ENCODE measurements around the gene LEUTX. TPM values are rescaled to one million over a fixed set of nuclear protein-coding genes. Genes with fewer than 3 reads are reported as not detected.
"Not testable (repeated sequence)": the region's sequence is repeated elsewhere in the genome, so short reads cannot be mapped to it uniquely, and the experiment has no call there.

LEUTX gene
- total RNA-seq, 1 experiment from 2014 or later = not detected

DNA sequence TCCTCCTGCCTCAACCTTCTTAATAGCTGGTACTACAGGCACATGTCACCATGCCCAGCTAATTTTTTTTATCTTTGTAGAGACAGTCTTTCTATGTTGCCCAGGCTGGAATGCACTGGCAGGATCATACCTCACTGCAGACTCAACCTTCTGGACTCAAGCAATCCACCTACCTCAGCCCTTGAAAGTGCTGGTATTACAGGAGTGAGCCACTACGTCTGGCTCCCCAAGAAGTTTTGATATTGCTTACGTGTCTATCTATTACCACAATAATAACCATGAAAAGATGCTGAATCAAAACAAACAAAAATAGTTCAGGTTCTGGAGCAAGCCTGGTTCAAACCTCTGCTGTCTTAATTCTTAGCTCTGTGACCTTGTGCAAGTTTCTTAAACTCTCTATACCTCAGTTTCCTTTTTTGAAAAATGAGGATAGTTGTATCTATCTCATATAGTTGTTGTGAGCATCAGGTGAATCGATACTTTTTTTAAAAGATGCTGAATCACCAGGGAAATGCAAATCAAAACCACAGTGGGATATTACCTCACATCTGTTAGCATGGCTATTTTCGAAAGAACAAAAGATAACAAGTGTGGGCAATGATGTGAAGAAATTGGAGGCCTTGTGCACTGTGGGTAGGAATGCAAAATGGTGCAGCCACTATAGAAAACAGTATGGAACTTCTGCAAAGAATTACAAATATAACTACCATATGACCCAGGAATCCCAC is 19.0 kb upstream of the LEUTX start:
- Histone ChIP-seq H4K20me1 (ENCODE audit: control insufficient read depth, insufficient read depth, insufficient read length) (no peaks in the 10 kb centered on the region), H3K23ac (ENCODE audit: insufficient read length, low read depth, low read length) (no peak overlapping the region), H3K9ac (ENCODE audit: extremely low read depth, insufficient read length, low read length) (no peak overlapping the region), H2AK5ac (ENCODE audit: insufficient read length, low read length) (no peak overlapping the region), H3T11ph (ENCODE audit: low read length) (no peak overlapping the region), H3K79me2 (ENCODE audit: insufficient read depth, low read length) (no peaks in the 10 kb centered on the region), H2BK20ac (ENCODE audit: low read depth, low read length, poor library complexity, severe bottlenecking) (no peak overlapping the region), H2BK120ac (ENCODE audit: low read depth, low read length, poor library complexity, severe bottlenecking) (no peak overlapping the region), H3K79me1 (ENCODE audit: insufficient read depth, low read depth, low read length, poor library complexity, severe bottlenecking) (no peaks in the 10 kb centered on the region), H2BK12ac (ENCODE audit: insufficient read length, low read depth, low read length) (no peak overlapping the region), H3K27me3 (ENCODE audit: insufficient read depth, low read length) (no peaks in the 10 kb centered on the region), H3K14ac (ENCODE audit: insufficient read depth, low read length) (no peak overlapping the region), H3K56ac (ENCODE audit: insufficient read length, low read depth, low read length) (no peak overlapping the region), H3K4me2 (ENCODE audit: insufficient read depth, insufficient read length, low read length) (no peak overlapping the region), H3K4me1 (ENCODE audit: insufficient read depth, low read length) (no peaks in the 10 kb centered on the region), H2AFZ (ENCODE audit: low read length) (no peak overlapping the region), H3K23me2 (ENCODE audit: insufficient read length, low read depth, low read length, poor library complexity, severe bottlenecking) (no peaks in the 10 kb centered on the region), H3K18ac (ENCODE audit: insufficient read length, low read depth, low read length) (no peak overlapping the region), H3K9me3 (ENCODE audit: control insufficient read depth, low read depth, low read length) (no peaks in the 10 kb centered on the region), H4K91ac (ENCODE audit: insufficient read length, low read depth, low read length) (no peak overlapping the region), H4K5ac (ENCODE audit: insufficient read length, low read depth, low read length) (no peak overlapping the region), H2BK5ac (ENCODE audit: insufficient read length, low read length) (no peak overlapping the region), H2BK15ac (ENCODE audit: low read depth, low read length) (no peak overlapping the region), H4K8ac (replicated peaks; ENCODE audit: insufficient read length, low read depth, low read length) (no peak overlapping the region), H3K27ac (ENCODE audit: insufficient read length, low read depth, low read length) (no peak overlapping the region), H3K4ac (ENCODE audit: low read depth, low read length) (no peak overlapping the region)
- no peak for DNase-seq
- Mint-ChIP-seq H3K27me3 (ENCODE audit: low read depth) (peaks cover 15% of the 10 kb centered on the region), H3K9me3 (no peaks in the 10 kb centered on the region), H3K36me3 (ENCODE audit: insufficient read depth in 1 of 3, low read depth in 3 of 3) (no peaks in the 10 kb centered on the region), H3K4me1 (peaks cover 10 to 12% of the 10 kb centered on the region in 2 experiments), H3K27ac (no peak overlapping the region), H3K4me3 (no peak overlapping the region)
- no CpG with 5 or more reads among the region's 4 CpGs for WGBS (ENCODE audit: extremely low coverage, insufficient read length, low lambda C conversion rate)
- TF ChIP-seq, protein P1, sequence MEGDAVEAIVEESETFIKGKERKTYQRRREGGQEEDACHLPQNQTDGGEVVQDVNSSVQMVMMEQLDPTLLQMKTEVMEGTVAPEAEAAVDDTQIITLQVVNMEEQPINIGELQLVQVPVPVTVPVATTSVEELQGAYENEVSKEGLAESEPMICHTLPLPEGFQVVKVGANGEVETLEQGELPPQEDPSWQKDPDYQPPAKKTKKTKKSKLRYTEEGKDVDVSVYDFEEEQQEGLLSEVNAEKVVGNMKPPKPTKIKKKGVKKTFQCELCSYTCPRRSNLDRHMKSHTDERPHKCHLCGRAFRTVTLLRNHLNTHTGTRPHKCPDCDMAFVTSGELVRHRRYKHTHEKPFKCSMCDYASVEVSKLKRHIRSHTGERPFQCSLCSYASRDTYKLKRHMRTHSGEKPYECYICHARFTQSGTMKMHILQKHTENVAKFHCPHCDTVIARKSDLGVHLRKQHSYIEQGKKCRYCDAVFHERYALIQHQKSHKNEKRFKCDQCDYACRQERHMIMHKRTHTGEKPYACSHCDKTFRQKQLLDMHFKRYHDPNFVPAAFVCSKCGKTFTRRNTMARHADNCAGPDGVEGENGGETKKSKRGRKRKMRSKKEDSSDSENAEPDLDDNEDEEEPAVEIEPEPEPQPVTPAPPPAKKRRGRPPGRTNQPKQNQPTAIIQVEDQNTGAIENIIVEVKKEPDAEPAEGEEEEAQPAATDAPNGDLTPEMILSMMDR (conservative IDR thresholded peaks at IDR 0.05) = no peak

GRCh38 chr19:39761851-39762250 is 16.8 kb upstream of the LEUTX start:
- H2BK15ac ChIP-seq (ENCODE audit: low read depth, low read length); H3K27me3 ChIP-seq (ENCODE audit: insufficient read depth, low read length); H4K91ac ChIP-seq (ENCODE audit: insufficient read length, low read depth, low read length); H4K8ac ChIP-seq (replicated peaks; ENCODE audit: insufficient read length, low read depth, low read length); H2AK5ac ChIP-seq (ENCODE audit: insufficient read length, low read length); H3K4me1 ChIP-seq (ENCODE audit: insufficient read depth, low read length); H3K23ac ChIP-seq (ENCODE audit: insufficient read length, low read depth, low read length); H3K4me2 ChIP-seq (ENCODE audit: insufficient read depth, insufficient read length, low read length); H3K18ac ChIP-seq (ENCODE audit: insufficient read length, low read depth, low read length); H4K20me1 ChIP-seq (ENCODE audit: control insufficient read depth, insufficient read depth, insufficient read length); H2AFZ ChIP-seq (ENCODE audit: low read length); H3K27ac ChIP-seq (ENCODE audit: insufficient read length, low read depth, low read length); H2BK5ac ChIP-seq (ENCODE audit: insufficient read length, low read length); H3K27ac Mint-ChIP-seq; H3K56ac ChIP-seq (ENCODE audit: insufficient read length, low read depth, low read length); H3K9ac ChIP-seq (ENCODE audit: extremely low read depth, insufficient read length, low read length); H3K4me3 Mint-ChIP-seq; H2BK12ac ChIP-seq (ENCODE audit: insufficient read length, low read depth, low read length); H3K79me2 ChIP-seq (ENCODE audit: insufficient read depth, low read length); H3K36me3 Mint-ChIP-seq (ENCODE audit: insufficient read depth in 1 of 3, low read depth in 3 of 3); DNase-seq; H2BK20ac ChIP-seq (ENCODE audit: low read depth, low read length, poor library complexity, severe bottlenecking); H3K9me3 ChIP-seq (ENCODE audit: control insufficient read depth, low read depth, low read length); H3K23me2 ChIP-seq (ENCODE audit: insufficient read length, low read depth, low read length, poor library complexity, severe bottlenecking); H3K14ac ChIP-seq (ENCODE audit: insufficient read depth, low read length); H3K79me1 ChIP-seq (ENCODE audit: insufficient read depth, low read depth, low read length, poor library complexity, severe bottlenecking); H3K4ac ChIP-seq (ENCODE audit: low read depth, low read length); H2BK120ac ChIP-seq (ENCODE audit: low read depth, low read length, poor library complexity, severe bottlenecking); H4K5ac ChIP-seq (ENCODE audit: insufficient read length, low read depth, low read length); H3T11ph ChIP-seq (ENCODE audit: low read length); H3K9me3 Mint-ChIP-seq: not testable (repeated sequence)
- Mint-ChIP-seq H3K4me1 (peaks cover 24 to 25% of the 10 kb centered on the region in 2 experiments), H3K27me3 (ENCODE audit: low read depth) (peaks cover 15% of the 10 kb centered on the region)
- whole genome bisulfite sequencing (ENCODE audit: extremely low coverage, insufficient read length, low lambda C conversion rate) = no CpG with 5 or more reads among the region's 1 CpG

Measured in H9 (cell line).